H1 (cell line): ENCODE data around the gene UFSP2.

ENCODE experiments used
- CHD1 ChIP-seq: IDR thresholded peaks from 2 replicates; pipeline ENCODE4 v1.6.1; 2012; ENCODE audit warnings: low read depth, low read length, improper control_type of control experiment
- CTCF ChIP-seq, 3 experiments: IDR thresholded peaks; 1 replicate in 2 of 3; 2 replicates in 1 of 3; pipeline versions ENCODE4 v1.5.1 to v1.6.1; 2011; ENCODE audit warnings: low read length in 3 of 3, mild to moderate bottlenecking in 3 of 3, inconsistent platforms in 2 of 3, low read depth in 1 of 3, moderate library complexity in 1 of 3; ENCODE audit not compliant: insufficient read depth in 1 of 3; ENCODE audit errors: control extremely low read depth in 1 of 3
- HDAC2 ChIP-seq, 2 experiments: fragments of 300-600 bp in 1 of 2; sonication (generic) in 1 of 2; IDR thresholded peaks; 2 replicates each; pipeline ENCODE4 v1.6.1; 2011 to 2012; ENCODE audit warnings: low read depth in 2 of 2, low read length in 2 of 2, mild to moderate bottlenecking in 2 of 2, moderate library complexity in 2 of 2, borderline replicate concordance in 1 of 2, inconsistent platforms in 1 of 2
- JUN ChIP-seq: IDR thresholded peaks from 2 replicates; pipeline ENCODE4 v1.6.1; 2011; ENCODE audit warnings: low read depth, mild to moderate bottlenecking, improper control_type of control experiment, low read length
- JUND ChIP-seq: IDR thresholded peaks from 2 replicates; pipeline ENCODE4 v1.6.1; 2011; ENCODE audit warnings: mild to moderate bottlenecking, improper control_type of control experiment, low read length
- POLR2AphosphoS5 ChIP-seq: IDR thresholded peaks from 2 replicates; pipeline ENCODE4 v1.6.1; 2011; ENCODE audit warnings: low read depth, low read length
- RFX5 ChIP-seq: IDR thresholded peaks from 2 replicates; pipeline ENCODE4 v1.6.1; 2011; ENCODE audit warnings: low read depth, low read length, improper control_type of control experiment, borderline replicate concordance
- TBP ChIP-seq: IDR thresholded peaks from 2 replicates; pipeline ENCODE4 v1.6.1; 2011; ENCODE audit warnings: low read depth, low read length, improper control_type of control experiment
- USF2 ChIP-seq: IDR thresholded peaks from 2 replicates; pipeline ENCODE4 v1.6.1; 2011; ENCODE audit warnings: low read length, improper control_type of control experiment
- YY1 ChIP-seq: IDR thresholded peaks from 2 replicates; pipeline ENCODE4 v1.6.1; 2011; ENCODE audit warnings: low read depth, mild to moderate bottlenecking, low read length
- ZNF274 ChIP-seq: IDR thresholded peaks from 2 replicates; pipeline ENCODE4 v1.7.0; 2012; ENCODE audit warnings: low read length, borderline replicate concordance; ENCODE audit errors: extremely low read depth

- TF ChIP-seq CHD1 (no peak), RFX5 (no peak), CTCF (IDR thresholded peaks at IDR 0.05; ENCODE audit: control extremely low read depth in 1 of 3, insufficient read depth in 1 of 3, low read depth in 1 of 3, low read length in 3 of 3) (no peak), ZNF274 (no peak), POLR2AphosphoS5 (no peak), JUN (no peak), YY1 (no peak), JUND (no peak), USF2 (no peak), HDAC2 (IDR thresholded peaks at IDR 0.05; ENCODE audit: borderline replicate concordance in 1 of 2, low read depth in 2 of 2, low read length in 2 of 2) (no peak), TBP (no peak)
These were observed 30.4 kb downstream of the UFSP2 start, which contains the start of gene LRP2BP for GRCh38 chr4:185395238-185395955.
